Measurements from ENCODE around the gene TPH2. TPM values are rescaled to one million over a fixed set of nuclear protein-coding genes. Genes with fewer than 3 reads are reported as not detected.

TPH2 gene
- total and polyA plus RNA-seq, 2 of the 4 experiments (the other 2 are of a cell fraction) = not detected

GRCh38 chr12:72037006-72037795 lies 98.6 kb downstream of the TPH2 start:
- Histone ChIP-seq H3K27me3 (ENCODE audit: control insufficient read depth, insufficient read depth, low read length) (peaks cover 2% of the 10 kb centered on the region; the same call in 1 of the 2 replicates), H3K18ac (ENCODE audit: low read depth, low read length) (no peak overlapping the region), H3K23ac (ENCODE audit: low read depth, low read length) (no peak overlapping the region), H3K27ac (ENCODE audit: insufficient read depth, low read length) (no peak overlapping the region), H2BK5ac (ENCODE audit: low read depth, low read length, poor library complexity, severe bottlenecking) (no peak overlapping the region), H3K4me3 (ENCODE audit: insufficient read depth, low read depth, low read length) (no peak overlapping the region), H3K4me1 (ENCODE audit: control insufficient read depth, insufficient read depth, low read length) (no peaks in the 10 kb centered on the region), H4K8ac (ENCODE audit: low read depth in 2 of 2, low read length in 2 of 2) (no peak overlapping the region), H3K14ac (replicated peaks; ENCODE audit: low read depth, low read length) (no peak overlapping the region), H4K20me1 (ENCODE audit: insufficient read depth, low read length) (no peaks in the 10 kb centered on the region), H4K91ac (ENCODE audit: insufficient read depth, low read depth, low read length) (no peak overlapping the region), H2BK120ac (ENCODE audit: low read depth, low read length) (no peak overlapping the region), H2AFZ (replicated peaks; ENCODE audit: low read length, poor library complexity) (no peak overlapping the region), H2AK9ac (replicated peaks; ENCODE audit: low read depth, low read length, poor library complexity) (no peak overlapping the region), H3K9me3 (ENCODE audit: control insufficient read depth, insufficient read depth, low read length) (no peaks in the 10 kb centered on the region), H4K5ac (ENCODE audit: low read depth, low read length) (no peak overlapping the region), H3K4ac (ENCODE audit: low read depth, low read length) (no peak overlapping the region), H3K9me1 (ENCODE audit: insufficient read depth, low read length) (no peaks in the 10 kb centered on the region), H3K4me2 (ENCODE audit: low read depth, low read length) (no peak overlapping the region), H3K79me1 (ENCODE audit: low read depth in 1 of 2, low read length in 2 of 2) (no peaks in the 10 kb centered on the region), H2BK20ac (ENCODE audit: low read depth, low read length) (no peak overlapping the region), H2BK15ac (ENCODE audit: low read depth, low read length) (no peak overlapping the region), H3K9ac (ENCODE audit: low read depth, low read length) (no peak overlapping the region), H3K36me3 (ENCODE audit: control insufficient read depth, insufficient read depth, low read length) (no peaks in the 10 kb centered on the region), H3K56ac (ENCODE audit: extremely low read depth, insufficient read depth, low read length) (no peak overlapping the region), H2AK5ac (ENCODE audit: low read depth, low read length) (no peak overlapping the region)
- BruUV-seq (replicated peaks) = no TSS peak
- ChIA-PET POLR2A (ENCODE audit: unreplicated experiment) (no interaction called here), CTCF (interaction anchor here (1.1 to 1.2 kb wide), 2 partner anchors 11 to 20 kb away, joined by 3 read pairs; no protein-coding TSS in a partner anchor)
- in situ Hi-C loops (cut with MboI; ENCODE audit: low sequenced_read_pairs) = no loop called here
- intact Hi-C loops (cut with micrococcal nuclease) = no loop called here
- no peak for DNase-seq
- no peak for ATAC-seq (ENCODE audit: low read depth)
- no peak for TF ChIP-seq RCOR1 (IDR thresholded peaks at IDR 0.05; ENCODE audit: insufficient replicate concordance, low read length)
- TF ChIP-seq RFX5 (IDR thresholded peaks at IDR 0.05; ENCODE audit: low read depth, low read length) = no peak
- no peak for TF ChIP-seq MXI1 (IDR thresholded peaks at IDR 0.05; ENCODE audit: borderline replicate concordance, low read depth, low read length)
- no peak for TF ChIP-seq FOS (IDR thresholded peaks at IDR 0.05; ENCODE audit: low read depth, low read length)
- TF ChIP-seq CTCF (conservative IDR thresholded peaks at IDR 0.05; ENCODE audit: low read depth, low read length) = no peak
- TF ChIP-seq BHLHE40 (IDR thresholded peaks at IDR 0.05; ENCODE audit: low read depth, low read length) = no peak
- no peak for TF ChIP-seq MAZ (IDR thresholded peaks at IDR 0.05; ENCODE audit: borderline replicate concordance, low read depth, low read length)
- no peak for TF ChIP-seq RAD21 (IDR thresholded peaks at IDR 0.05; ENCODE audit: low read length)
- no peak for TF ChIP-seq CEBPB (IDR thresholded peaks at IDR 0.05; ENCODE audit: low read depth, low read length)
- no peak for TF ChIP-seq CHD1 (IDR thresholded peaks at IDR 0.05; ENCODE audit: low read depth, low read length)
- no peak for TF ChIP-seq POLR2A (IDR thresholded peaks at IDR 0.05; ENCODE audit: low read depth, low read length)
- no peak for TF ChIP-seq NFE2L2 (IDR thresholded peaks at IDR 0.05; ENCODE audit: low read depth, low read length)
- TF ChIP-seq SMC3 (IDR thresholded peaks at IDR 0.05; ENCODE audit: low read depth, low read length) = no peak
- TF ChIP-seq USF2 (IDR thresholded peaks at IDR 0.05; ENCODE audit: low read depth, low read length) = no peak
- no peak for TF ChIP-seq ELK1 (IDR thresholded peaks at IDR 0.05; ENCODE audit: borderline replicate concordance, low read depth, low read length)
- no peak for TF ChIP-seq MAFK (IDR thresholded peaks at IDR 0.05; ENCODE audit: low read depth, low read length)
- no CpG with 5 or more reads among the region's 5 CpGs for whole genome bisulfite sequencing, 2 experiments (ENCODE audit: extremely low coverage in 2 of 2, insufficient read length in 1 of 2)
- dilution Hi-C loops (cut with HindIII; ENCODE audit: low sequenced_read_pairs, unreplicated experiment) = no loop called here
